KG1 (cell line): ENCODE measurements around the gene LRRC47.
"Not testable (repeated sequence)": the region's sequence is repeated elsewhere in the genome, so short reads cannot be mapped to it uniquely, and the experiment has no call there.

ENCODE experiments used
- DNase-seq: peaks from one replicate; lab custom pipeline; 2025; lab: John Stamatoyannopoulos, UW

Gene LRRC47

DNA sequence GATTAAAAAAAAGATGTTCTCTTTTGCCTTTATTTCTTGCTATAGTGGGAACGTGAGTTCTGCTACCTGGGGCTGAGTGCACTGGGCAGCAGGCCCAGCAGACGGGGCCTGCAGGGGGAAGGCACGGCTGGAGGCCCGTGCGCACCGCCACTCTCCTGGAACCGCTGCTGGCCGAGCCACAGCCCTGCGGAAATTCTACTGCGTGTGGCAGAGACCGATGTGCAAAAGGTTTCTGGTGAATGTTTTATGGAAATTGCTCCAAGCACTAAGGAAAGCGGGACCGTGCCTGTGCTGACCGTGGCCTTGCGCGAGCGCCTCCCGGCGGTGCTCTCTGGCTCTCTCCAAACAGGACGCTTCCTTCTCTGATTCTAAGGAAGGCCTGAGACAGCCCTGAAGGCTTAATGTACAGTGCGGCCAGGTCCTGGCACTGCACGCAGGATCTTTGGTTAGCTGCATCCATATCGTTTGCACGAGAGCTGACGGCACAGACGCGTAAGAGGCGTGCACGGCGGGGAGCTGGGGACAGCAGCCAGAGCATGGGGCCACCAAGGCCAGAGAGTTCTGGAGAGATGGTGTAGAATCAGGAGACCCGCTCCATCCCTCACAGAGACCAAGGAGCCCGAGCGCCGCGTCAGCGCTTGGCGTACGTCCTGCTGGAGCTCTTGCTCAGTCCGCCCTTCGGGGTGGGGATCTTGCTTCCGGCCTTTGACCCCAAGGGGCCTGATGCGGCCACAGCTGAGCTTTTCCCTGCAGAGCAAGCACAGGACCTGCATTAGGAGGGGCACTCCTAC lies 18.7 kb upstream of the LRRC47 start:
- no peak for DNase-seq

DNA sequence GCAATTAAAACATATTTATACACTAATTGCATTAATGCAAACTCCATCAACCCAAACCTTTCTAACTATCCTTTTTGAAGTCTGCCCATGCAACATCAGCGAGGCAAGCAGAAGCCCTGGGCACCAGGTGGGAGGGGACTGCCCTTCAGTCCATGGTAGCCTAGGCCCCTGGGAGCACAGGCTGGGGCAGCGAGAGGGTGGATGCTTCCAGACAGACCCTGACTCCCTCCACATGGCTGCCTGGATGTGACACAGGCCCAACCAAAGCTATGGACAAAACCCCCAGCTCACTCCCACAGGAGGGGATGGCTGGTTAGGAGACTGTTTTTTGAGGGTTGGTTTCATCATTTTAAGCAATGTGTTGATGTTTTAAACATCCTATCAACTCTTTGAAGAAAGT lies 17.8 kb upstream of the LRRC47 start:
- no peak for DNase-seq

- no peak for DNase-seq
These were observed 15.3 kb upstream of the LRRC47 start for GRCh38 chr1:3811595-3811911.

DNA sequence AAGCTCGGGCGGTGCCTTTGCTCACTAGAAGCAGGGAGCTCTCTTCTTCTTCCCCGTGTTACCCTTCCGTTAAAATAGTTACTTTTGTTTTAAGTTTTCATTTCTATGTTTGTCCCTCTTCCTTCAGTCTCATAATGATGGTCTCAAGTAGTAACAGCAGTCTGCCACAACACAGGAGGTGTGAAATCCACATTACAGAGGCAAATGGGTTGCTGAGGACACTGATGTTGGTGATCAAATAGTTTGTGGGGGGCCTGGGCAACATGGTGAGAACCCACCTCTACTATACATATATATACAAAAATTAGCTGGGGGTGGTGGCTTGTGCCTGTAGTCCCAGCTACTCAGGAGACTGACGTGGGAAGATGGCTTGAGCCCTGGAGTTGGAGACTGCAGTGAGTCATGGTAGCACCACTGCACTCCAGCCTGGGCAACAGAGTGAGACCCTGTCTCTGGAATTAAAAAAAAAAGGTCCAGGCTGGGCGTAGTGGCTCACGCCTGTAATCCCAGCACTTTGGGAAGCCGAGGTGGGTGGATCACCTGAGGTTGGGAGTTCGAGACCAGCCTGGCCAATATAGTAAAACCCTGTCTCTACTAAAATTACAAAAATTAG lies 14.0 kb upstream of the LRRC47 start:
- not testable (repeated sequence) for DNase-seq

- DNase-seq = no peak
These were observed 13.4 kb upstream of the LRRC47 start for GRCh38 chr1:3809680-3810079.

DNA sequence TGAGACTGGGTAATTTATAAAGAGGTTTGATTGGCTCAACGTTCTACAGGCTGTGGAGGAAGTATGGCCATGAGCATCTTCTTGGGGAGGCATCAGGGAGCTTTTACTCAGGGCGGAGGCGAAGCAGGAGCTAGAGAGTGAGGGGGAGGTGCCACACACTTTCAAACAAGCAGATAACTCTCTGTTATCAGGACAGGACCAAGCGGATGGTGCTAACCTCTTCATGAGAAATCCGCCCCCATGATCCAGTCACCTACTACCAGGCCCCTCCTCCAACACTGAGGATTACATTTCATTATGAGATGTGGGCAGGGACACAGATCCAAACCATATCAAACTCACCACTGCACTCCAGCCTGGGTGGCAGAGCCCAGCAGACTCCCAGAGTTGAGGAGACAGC lies 11.5 kb upstream of the LRRC47 start:
- DNase-seq = no peak

DNA sequence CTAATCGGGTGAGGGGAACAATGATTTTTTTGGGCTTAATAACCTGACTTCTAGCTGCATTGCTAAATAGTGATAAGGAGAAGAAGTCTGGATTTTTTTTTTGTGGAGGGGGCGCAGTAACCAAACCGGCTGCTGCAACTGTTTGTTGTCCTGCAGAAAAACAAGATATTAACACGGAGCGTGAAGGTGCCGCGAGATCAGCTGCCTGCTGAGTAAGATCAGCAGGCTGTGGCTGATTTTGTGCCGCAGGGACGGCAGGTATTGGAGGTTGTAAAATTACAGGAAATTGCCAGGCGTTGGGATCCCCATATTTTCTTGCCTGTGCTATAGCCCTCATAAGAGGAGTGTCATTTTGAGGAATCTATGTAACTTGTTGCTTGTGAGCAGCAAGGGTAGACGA lies 8.7 kb upstream of the LRRC47 start:
- no peak for DNase-seq

- not testable (repeated sequence) for DNase-seq
These were observed 8.3 kb upstream of the LRRC47 start for GRCh38 chr1:3804627-3804944.

- no peak for DNase-seq
These were observed 7.8 kb upstream of the LRRC47 start for GRCh38 chr1:3803905-3804626.

- DNase-seq = not testable (repeated sequence)
These were observed 4.5 kb upstream of the LRRC47 start for GRCh38 chr1:3800795-3801194.

DNA sequence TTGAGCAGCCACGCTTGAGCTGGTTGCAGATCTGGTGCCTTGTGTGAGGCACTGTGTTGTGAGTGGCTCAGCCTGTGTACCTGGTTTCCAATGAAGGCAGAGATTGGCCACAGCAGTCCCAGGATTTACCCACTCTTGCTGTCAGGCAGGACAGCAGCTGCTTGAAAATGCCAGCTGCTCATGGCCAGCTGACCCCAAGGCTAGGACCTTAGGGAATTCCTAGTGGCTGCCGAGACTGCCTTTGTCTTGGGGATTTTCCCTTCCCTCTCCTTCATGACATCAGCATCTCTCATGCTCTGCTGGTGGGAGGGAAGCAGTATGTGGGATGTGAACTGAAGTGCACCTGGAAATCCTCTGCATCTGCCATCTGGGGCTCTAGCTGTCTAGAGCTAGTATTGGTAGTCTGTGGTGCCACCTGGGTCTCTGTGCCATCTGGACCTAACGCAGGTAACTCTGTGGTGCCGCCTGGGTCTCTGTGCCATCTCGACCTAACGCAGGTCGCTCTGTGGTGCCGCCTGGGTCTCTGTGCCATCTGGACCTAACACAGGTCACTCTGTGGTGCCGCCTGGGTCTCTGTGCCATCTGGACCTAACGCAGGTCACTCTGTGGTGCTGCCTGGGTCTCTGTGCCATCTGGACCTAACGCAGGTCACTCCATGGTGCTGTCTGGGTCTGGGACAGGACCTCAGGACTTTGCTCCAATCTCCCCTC lies 3.8 kb upstream of the LRRC47 start:
- no peak for DNase-seq

DNA sequence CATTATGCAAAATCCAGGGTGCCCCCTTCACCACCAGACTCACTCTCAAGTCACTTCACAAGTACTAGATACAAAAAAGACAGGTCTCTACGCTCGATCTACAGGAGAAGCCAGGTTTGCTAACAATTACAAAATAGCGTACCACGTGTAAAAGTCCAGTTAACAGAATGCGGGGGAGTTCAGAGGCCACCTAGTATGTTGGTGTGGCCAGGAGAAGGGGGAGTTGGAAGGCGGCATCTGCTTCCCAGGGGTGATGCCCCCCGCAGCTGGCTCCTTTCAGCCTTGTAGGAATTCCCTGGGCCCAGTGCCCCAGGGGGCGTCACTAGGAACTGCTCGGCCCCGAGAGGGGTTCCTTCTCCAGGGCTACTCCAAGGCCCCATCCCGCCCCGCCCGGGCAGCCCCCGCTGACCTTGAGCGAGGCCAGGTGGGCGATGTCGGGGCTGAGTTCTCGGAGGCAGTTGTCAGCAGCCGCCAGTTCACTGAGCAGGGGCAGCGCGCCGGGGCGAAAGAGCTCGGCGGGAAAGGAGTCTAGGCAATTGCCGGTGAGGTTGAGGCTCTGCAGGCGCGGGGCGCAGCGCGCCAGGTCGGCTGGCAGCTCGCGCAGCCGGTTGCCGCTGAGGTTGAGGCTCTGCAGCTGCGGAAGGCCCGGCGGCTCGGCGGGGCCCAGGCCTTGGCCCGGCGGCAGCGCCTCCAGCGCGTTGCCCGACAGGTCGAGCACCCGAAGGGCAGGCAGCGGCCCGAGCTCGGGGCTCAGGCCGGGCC lies 664 bp downstream of the LRRC47 start:
- DNase-seq = no peak

DNA sequence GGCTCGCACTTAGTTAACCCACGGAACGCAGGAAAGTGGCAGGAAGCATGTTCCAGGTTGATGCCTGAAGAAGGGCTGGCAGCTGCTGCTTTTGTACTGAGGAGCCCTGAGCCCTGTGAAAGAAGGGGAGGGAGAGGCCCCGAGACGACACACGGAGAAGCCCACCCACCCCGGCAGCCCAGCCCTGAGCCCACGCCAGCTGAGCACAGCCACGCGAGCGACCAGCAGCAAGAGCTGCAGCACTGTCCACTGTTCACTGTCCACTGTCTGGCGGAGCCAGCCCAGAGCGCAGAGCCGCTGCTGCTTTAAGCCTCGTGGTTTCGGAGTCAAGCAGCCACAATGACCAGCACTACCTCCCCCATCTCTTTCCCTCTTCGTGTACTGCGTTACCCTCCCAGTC lies 5.3 kb downstream of the LRRC47 start:
- no peak for DNase-seq

DNA sequence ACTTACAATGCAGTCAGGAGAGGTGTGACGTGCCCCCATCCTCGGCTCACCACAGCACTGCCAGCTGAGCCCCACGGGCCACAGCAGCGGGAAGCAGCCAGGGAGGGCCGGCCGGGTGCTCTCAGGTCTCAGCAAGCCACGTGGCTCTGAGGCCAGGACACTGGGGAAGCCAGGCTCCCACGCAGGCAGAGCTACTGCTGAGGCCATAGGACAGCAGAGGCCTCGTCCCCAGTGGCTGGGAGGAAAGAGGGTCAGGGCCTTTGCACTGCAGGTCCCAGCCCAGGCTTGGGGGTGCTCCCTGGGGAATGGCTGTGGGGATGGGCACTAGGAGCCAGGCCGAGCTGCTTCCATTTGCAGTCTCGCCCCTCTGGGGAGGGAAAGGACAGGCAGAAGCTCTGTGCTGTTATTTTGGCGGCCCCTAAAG lies 5.8 kb downstream of the LRRC47 start:
- DNase-seq = no peak

- DNase-seq = no peak
These were observed 6.6 kb downstream of the LRRC47 start for GRCh38 chr1:3789421-3790300.

- DNase-seq = no peak
These were observed 7.4 kb downstream of the LRRC47 start for GRCh38 chr1:3788756-3789420.

DNA sequence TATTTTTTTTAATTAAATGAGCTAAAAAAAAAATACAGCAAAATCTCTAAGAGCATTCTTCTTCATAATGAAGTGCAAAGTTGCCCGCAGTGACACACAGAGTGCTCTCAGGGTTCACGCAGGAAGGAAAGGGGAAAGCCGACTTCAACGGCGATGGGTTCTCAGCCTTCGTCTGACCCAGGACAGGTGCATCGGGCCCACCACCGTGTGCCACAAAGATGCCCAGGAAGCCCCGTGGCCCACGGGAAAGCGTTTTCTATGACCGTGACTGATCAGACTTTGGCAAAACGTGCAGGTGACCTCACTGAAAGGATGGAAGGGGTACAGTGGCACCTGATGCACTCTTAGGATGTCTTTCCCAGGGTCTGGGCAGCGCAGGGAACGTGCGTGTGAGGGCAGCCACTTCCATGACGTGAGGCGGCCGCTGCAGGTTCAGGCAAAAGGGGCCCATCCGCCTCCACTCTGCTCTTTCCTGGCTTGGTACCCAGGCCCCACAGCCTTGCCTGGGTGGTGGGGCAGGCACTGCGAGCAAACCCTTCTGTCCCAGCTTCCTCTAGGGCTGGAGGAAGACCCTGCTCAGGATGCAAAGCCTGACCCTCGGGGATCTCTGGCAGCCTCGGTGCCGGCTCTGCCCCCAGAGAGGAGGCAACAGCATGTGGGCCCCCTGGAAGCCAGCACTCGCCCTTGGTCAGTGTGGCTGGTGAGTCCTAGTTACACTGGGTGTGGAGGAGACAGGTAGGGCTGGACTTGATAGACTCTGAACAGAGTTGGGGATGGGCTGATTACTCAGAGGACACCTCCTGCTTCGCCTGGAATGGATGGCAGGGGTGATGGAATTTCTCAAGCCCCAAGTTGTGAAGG lies 8.3 kb downstream of the LRRC47 start:
- no peak for DNase-seq

GRCh38 chr1:3787349-3787715 lies 9.0 kb downstream of the LRRC47 start:
- DNase-seq = no peak

DNA sequence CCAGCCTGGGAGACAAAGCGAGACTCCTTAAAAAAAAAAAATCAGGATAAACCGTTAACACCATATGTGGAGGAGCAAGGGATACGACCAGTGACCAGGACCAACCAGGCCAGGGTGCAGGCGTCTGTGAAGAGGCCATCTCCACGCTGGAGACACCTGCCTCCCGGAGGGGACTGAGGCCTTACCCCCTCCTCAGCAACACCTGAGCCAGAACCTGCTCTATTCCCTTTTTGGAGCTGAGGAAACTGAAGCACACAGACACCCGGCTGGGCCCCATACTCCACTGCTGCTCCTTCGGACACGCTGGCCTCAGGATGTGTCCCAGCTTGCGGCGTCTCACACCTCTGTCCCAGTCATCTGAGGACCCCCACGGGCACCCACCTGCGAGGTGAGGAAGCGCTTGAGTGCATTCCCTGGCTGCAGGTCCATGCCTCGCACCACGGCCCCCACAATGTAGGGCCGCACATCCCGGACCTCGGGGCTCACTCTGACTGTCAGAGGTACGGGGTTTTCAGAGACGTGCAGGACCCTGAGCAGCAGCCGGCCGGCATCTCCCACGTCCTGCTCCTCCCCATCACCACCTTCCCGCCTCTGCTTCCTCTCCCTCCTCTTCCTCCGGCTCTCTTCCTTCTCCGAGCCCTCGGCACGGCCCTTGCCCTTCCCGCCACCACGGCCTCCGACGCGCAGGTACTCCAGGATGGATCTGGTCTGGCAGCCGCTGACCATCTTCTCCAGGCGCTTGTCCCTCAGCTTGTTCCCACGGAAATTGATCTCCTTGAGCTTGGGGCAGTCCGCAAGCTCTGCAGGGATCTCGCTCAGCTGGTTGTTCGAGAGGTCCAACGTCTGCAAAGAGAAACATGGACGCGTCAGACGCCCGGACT lies 9.6 kb downstream of the LRRC47 start:
- no peak for DNase-seq
